ENCODE results near the gene PTPN14.
"Not testable (repeated sequence)": the region's sequence is repeated elsewhere in the genome, so short reads cannot be mapped to it uniquely, and the experiment has no call there.

The PTPN14 gene

GRCh38 chr1:214401666-214402065 lies 149.7 kb downstream of the PTPN14 start:
- H3K36me3 Mint-ChIP-seq (ENCODE audit: low read depth) = no peaks in the 10 kb centered on the region
- H3K27me3 Mint-ChIP-seq = peaks cover 7% of the 10 kb centered on the region
- no peaks in the 10 kb centered on the region for H3K9me3 Mint-ChIP-seq
- DNase-seq = no peak
- no peak overlapping the region for H3K27ac Mint-ChIP-seq
- H3K4me1 Mint-ChIP-seq (ENCODE audit: low read depth) = peaks cover 23% of the 10 kb centered on the region
- no peak overlapping the region for H3K4me3 Mint-ChIP-seq

- Mint-ChIP-seq H3K27ac (no peak overlapping the region), H3K27me3 (peaks cover 11% of the 10 kb centered on the region), H3K9me3 (no peaks in the 10 kb centered on the region), H3K4me1 (ENCODE audit: low read depth) (peaks cover 27% of the 10 kb centered on the region), H3K36me3 (ENCODE audit: low read depth) (no peaks in the 10 kb centered on the region), H3K4me3 (no peak overlapping the region)
- no peak for DNase-seq
Observed at GRCh38 chr1:214400131-214400530, 151.3 kb downstream of the PTPN14 start.

GRCh38 chr1:214398490-214398889 lies 152.9 kb downstream of the PTPN14 start:
- peaks cover 15% of the 10 kb centered on the region for H3K4me1 Mint-ChIP-seq (ENCODE audit: low read depth)
- no peak overlapping the region for H3K27ac Mint-ChIP-seq
- H3K9me3 Mint-ChIP-seq = no peaks in the 10 kb centered on the region
- H3K36me3 Mint-ChIP-seq (ENCODE audit: low read depth) = no peaks in the 10 kb centered on the region
- DNase-seq = no peak
- no peak overlapping the region for H3K4me3 Mint-ChIP-seq
- H3K27me3 Mint-ChIP-seq = peaks cover 11% of the 10 kb centered on the region

GRCh38 chr1:214397497-214397896 lies 153.9 kb downstream of the PTPN14 start:
- H3K27ac Mint-ChIP-seq = no peak overlapping the region
- peaks cover 15% of the 10 kb centered on the region for H3K4me1 Mint-ChIP-seq (ENCODE audit: low read depth)
- H3K4me3 Mint-ChIP-seq = no peak overlapping the region
- no peaks in the 10 kb centered on the region for H3K9me3 Mint-ChIP-seq
- H3K36me3 Mint-ChIP-seq (ENCODE audit: low read depth) = no peaks in the 10 kb centered on the region
- peaks cover 11% of the 10 kb centered on the region for H3K27me3 Mint-ChIP-seq
- no peak for DNase-seq

GRCh38 chr1:214396330-214396729 lies 155.1 kb downstream of the PTPN14 start:
- Mint-ChIP-seq H3K36me3 (ENCODE audit: low read depth) (no peaks in the 10 kb centered on the region), H3K9me3 (no peaks in the 10 kb centered on the region), H3K27ac (no peak overlapping the region), H3K27me3 (peaks cover 11% of the 10 kb centered on the region), H3K4me3 (no peak overlapping the region), H3K4me1 (ENCODE audit: low read depth) (peaks cover 15% of the 10 kb centered on the region)
- DNase-seq = no peak

GRCh38 chr1:214394569-214394968 lies 156.8 kb downstream of the PTPN14 start:
- Mint-ChIP-seq H3K27me3 (peaks cover 11% of the 10 kb centered on the region), H3K4me1 (ENCODE audit: low read depth) (peaks cover 15% of the 10 kb centered on the region)
- not testable (repeated sequence) for H3K36me3 Mint-ChIP-seq (ENCODE audit: low read depth); H3K27ac Mint-ChIP-seq; H3K9me3 Mint-ChIP-seq; DNase-seq; H3K4me3 Mint-ChIP-seq

- Mint-ChIP-seq H3K27ac (no peak overlapping the region), H3K4me3 (no peak overlapping the region), H3K4me1 (ENCODE audit: low read depth) (peaks cover 15% of the 10 kb centered on the region), H3K27me3 (peaks cover 6% of the 10 kb centered on the region), H3K36me3 (ENCODE audit: low read depth) (no peaks in the 10 kb centered on the region), H3K9me3 (no peaks in the 10 kb centered on the region)
- no peak for DNase-seq
Observed at GRCh38 chr1:214393086-214393485, 158.3 kb downstream of the PTPN14 start.

GRCh38 chr1:214391873-214392645 lies 159.3 kb downstream of the PTPN14 start:
- DNase-seq = no peak
- no peak overlapping the region for H3K27ac Mint-ChIP-seq
- peaks cover 4% of the 10 kb centered on the region for H3K27me3 Mint-ChIP-seq
- H3K9me3 Mint-ChIP-seq = no peaks in the 10 kb centered on the region
- peaks cover 8% of the 10 kb centered on the region for H3K4me1 Mint-ChIP-seq (ENCODE audit: low read depth)
- H3K36me3 Mint-ChIP-seq (ENCODE audit: low read depth) = no peaks in the 10 kb centered on the region
- H3K4me3 Mint-ChIP-seq = no peak overlapping the region

- no peaks in the 10 kb centered on the region for H3K36me3 Mint-ChIP-seq (ENCODE audit: low read depth)
- no peak overlapping the region for H3K27ac Mint-ChIP-seq
- H3K9me3 Mint-ChIP-seq = no peaks in the 10 kb centered on the region
- no peak overlapping the region for H3K4me3 Mint-ChIP-seq
- no peaks in the 10 kb centered on the region for H3K27me3 Mint-ChIP-seq
- DNase-seq = no peak
- no peaks in the 10 kb centered on the region for H3K4me1 Mint-ChIP-seq (ENCODE audit: low read depth)
Observed at GRCh38 chr1:214389734-214390133, 161.7 kb downstream of the PTPN14 start.

GRCh38 chr1:214386747-214387146 lies 164.7 kb downstream of the PTPN14 start:
- Mint-ChIP-seq H3K9me3 (no peaks in the 10 kb centered on the region), H3K27ac (no peak overlapping the region), H3K36me3 (ENCODE audit: low read depth) (no peaks in the 10 kb centered on the region), H3K4me1 (ENCODE audit: low read depth) (no peaks in the 10 kb centered on the region), H3K27me3 (no peaks in the 10 kb centered on the region), H3K4me3 (no peak overlapping the region)
- DNase-seq = no peak

GRCh38 chr1:214386333-214386732 lies 165.1 kb downstream of the PTPN14 start:
- H3K9me3 Mint-ChIP-seq = no peaks in the 10 kb centered on the region
- no peaks in the 10 kb centered on the region for H3K36me3 Mint-ChIP-seq (ENCODE audit: low read depth)
- H3K27me3 Mint-ChIP-seq = no peaks in the 10 kb centered on the region
- H3K4me3 Mint-ChIP-seq = no peak overlapping the region
- H3K27ac Mint-ChIP-seq = no peak overlapping the region
- no peak for DNase-seq
- H3K4me1 Mint-ChIP-seq (ENCODE audit: low read depth) = no peaks in the 10 kb centered on the region

GRCh38 chr1:214385428-214385827 lies 166.0 kb downstream of the PTPN14 start:
- Mint-ChIP-seq H3K4me1 (ENCODE audit: low read depth) (no peaks in the 10 kb centered on the region), H3K36me3 (ENCODE audit: low read depth) (no peaks in the 10 kb centered on the region), H3K27me3 (no peaks in the 10 kb centered on the region), H3K9me3 (no peaks in the 10 kb centered on the region), H3K4me3 (no peak overlapping the region), H3K27ac (no peak overlapping the region)
- DNase-seq = no peak

GRCh38 chr1:214384373-214385079 lies 166.9 kb downstream of the PTPN14 start:
- Mint-ChIP-seq H3K27me3 (no peaks in the 10 kb centered on the region), H3K9me3 (no peaks in the 10 kb centered on the region), H3K4me1 (ENCODE audit: low read depth) (no peaks in the 10 kb centered on the region), H3K36me3 (ENCODE audit: low read depth) (no peaks in the 10 kb centered on the region), H3K4me3 (no peak overlapping the region), H3K27ac (no peak overlapping the region)
- DNase-seq = no peak

GRCh38 chr1:214383381-214384372 lies 167.7 kb downstream of the PTPN14 start:
- H3K27me3 Mint-ChIP-seq = no peaks in the 10 kb centered on the region
- no peaks in the 10 kb centered on the region for H3K9me3 Mint-ChIP-seq
- H3K27ac Mint-ChIP-seq = no peak overlapping the region
- H3K4me3 Mint-ChIP-seq = no peak overlapping the region
- DNase-seq = no peak
- no peaks in the 10 kb centered on the region for H3K4me1 Mint-ChIP-seq (ENCODE audit: low read depth)
- H3K36me3 Mint-ChIP-seq (ENCODE audit: low read depth) = no peaks in the 10 kb centered on the region
